Gastrocnemius medialis (tissue), 4 donors: ENCODE results near the gene PTGDR2.

Experiments used
- POLR2A ChIP-seq, 2 donors: fragments of 450-650 bp; IDR thresholded peaks; one replicate each; pipeline ENCODE4 v1.6.1; 2017; ENCODE audit warnings: antibody characterized with exemption in 2 of 2, mild to moderate bottlenecking in 2 of 2, moderate library complexity in 2 of 2
- TF ChIP-seq, protein P1 (sequence below), 5 experiments: fragments of 450-650 bp in 3 of 5; fragments of 200-600 bp in 2 of 5; sonication (generic) in 2 of 5; IDR thresholded peaks in 4 of 5; conservative IDR thresholded peaks in 1 of 5; 1 replicate in 4 of 5; 2 replicates in 1 of 5; pipeline ENCODE4 v1.5.1; 2016 to 2019; ENCODE audit warnings: antibody characterized with exemption in 5 of 5, mild to moderate bottlenecking in 3 of 5, moderate library complexity in 3 of 5

DNA sequence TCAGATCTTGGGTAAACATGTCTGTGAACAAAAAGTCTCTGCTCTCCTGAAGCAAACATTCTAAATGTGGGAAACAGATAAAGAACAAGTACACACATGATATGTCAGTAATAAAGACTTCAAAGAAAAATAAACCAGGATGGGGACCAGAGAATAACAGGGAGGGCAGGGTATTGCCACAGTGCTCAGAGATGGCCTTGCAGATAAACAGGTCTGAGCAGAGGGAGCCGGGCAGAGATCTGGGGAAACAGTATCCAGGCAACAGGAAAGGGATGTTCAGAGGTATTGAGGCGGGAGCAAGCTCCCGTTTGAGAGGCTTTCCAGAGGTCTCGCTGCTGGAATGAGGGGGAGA is 10.9 kb downstream of the PTGDR2 start:
- TF ChIP-seq, protein P1, sequence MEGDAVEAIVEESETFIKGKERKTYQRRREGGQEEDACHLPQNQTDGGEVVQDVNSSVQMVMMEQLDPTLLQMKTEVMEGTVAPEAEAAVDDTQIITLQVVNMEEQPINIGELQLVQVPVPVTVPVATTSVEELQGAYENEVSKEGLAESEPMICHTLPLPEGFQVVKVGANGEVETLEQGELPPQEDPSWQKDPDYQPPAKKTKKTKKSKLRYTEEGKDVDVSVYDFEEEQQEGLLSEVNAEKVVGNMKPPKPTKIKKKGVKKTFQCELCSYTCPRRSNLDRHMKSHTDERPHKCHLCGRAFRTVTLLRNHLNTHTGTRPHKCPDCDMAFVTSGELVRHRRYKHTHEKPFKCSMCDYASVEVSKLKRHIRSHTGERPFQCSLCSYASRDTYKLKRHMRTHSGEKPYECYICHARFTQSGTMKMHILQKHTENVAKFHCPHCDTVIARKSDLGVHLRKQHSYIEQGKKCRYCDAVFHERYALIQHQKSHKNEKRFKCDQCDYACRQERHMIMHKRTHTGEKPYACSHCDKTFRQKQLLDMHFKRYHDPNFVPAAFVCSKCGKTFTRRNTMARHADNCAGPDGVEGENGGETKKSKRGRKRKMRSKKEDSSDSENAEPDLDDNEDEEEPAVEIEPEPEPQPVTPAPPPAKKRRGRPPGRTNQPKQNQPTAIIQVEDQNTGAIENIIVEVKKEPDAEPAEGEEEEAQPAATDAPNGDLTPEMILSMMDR (IDR thresholded peaks at IDR 0.05 in 4 of 5, conservative IDR thresholded peaks at IDR 0.05 in 1 of 5), result no peak
- no peak for TF ChIP-seq POLR2A (IDR thresholded peaks at IDR 0.05)
